ENCODE results near the gene ABCE1. TPM values are rescaled to one million over a fixed set of nuclear protein-coding genes. Genes with fewer than 3 reads are reported as not detected.

The ABCE1 gene
- total and polyA plus RNA-seq, 2 donors (not counting 3 experiments of a cell fraction or from before 2014, with no cell fraction given) = 38.4 to 114 TPM

GRCh38 chr4:145125396-145125795 lies 27.3 kb downstream of the ABCE1 start:
- Histone ChIP-seq H3K27me3 (ENCODE audit: control insufficient read depth in 2 of 2, insufficient read depth in 2 of 2, low read length in 2 of 2) (no peaks in the 10 kb centered on the region), H3K79me2 (ENCODE audit: control insufficient read depth, insufficient read depth, low read length) (peaks cover 2% of the 10 kb centered on the region), H3K9me3 (replicated peaks; ENCODE audit: control insufficient read depth, insufficient read depth, low read length) (no peaks in the 10 kb centered on the region), H3K4me1 (ENCODE audit: control insufficient read depth, extremely low read depth, insufficient read depth, low read length) (no peaks in the 10 kb centered on the region), H4K20me1 (replicated peaks; ENCODE audit: control insufficient read depth, extremely low read depth, insufficient read depth, low read length) (no peaks in the 10 kb centered on the region), H3K4me2 (ENCODE audit: insufficient read depth, low read length) (no peak overlapping the region), H3K4me3 (replicated peaks in 1 of 3; ENCODE audit: insufficient read depth in 1 of 3, low read depth in 1 of 3, low read length in 3 of 3) (no peak overlapping the region), H2AFZ (ENCODE audit: low read depth, low read length) (no peak overlapping the region), H3K9me1 (replicated peaks; ENCODE audit: control insufficient read depth, extremely low read depth, insufficient read depth, low read length) (no peaks in the 10 kb centered on the region), H3K27ac (ENCODE audit: insufficient read depth, low read depth, low read length) (no peak overlapping the region), H3K36me3 (ENCODE audit: control insufficient read depth in 2 of 2, extremely low read depth in 1 of 2, insufficient read depth in 2 of 2, low read length in 2 of 2) (peaks cover 4 to 34% of the 10 kb centered on the region in 2 experiments), H3K9ac (replicated peaks; ENCODE audit: extremely low read depth, insufficient read depth, low read length) (no peak overlapping the region)
- TF ChIP-seq MYC (IDR thresholded peaks at IDR 0.05; ENCODE audit: low read depth, low read length) (no peak), GATA2 (IDR thresholded peaks at IDR 0.05; ENCODE audit: insufficient read depth, insufficient read length, low read depth, low read length) (no peak), EZH2 (IDR thresholded peaks at IDR 0.05; ENCODE audit: borderline replicate concordance, low read depth, low read length, severe bottlenecking) (no peak), FOS (IDR thresholded peaks at IDR 0.05; ENCODE audit: borderline replicate concordance, insufficient read depth, low read length) (no peak), POLR2AphosphoS5 (IDR thresholded peaks at IDR 0.05; ENCODE audit: insufficient read depth, low read depth, low read length) (no peak), CTCF (IDR thresholded peaks at IDR 0.05; ENCODE audit: extremely low read depth in 1 of 2, insufficient read depth in 1 of 2, low read depth in 1 of 2, low read length in 2 of 2) (no peak), MAX (IDR thresholded peaks at IDR 0.05; ENCODE audit: insufficient read depth, insufficient read length) (no peak), JUN (IDR thresholded peaks at IDR 0.05; ENCODE audit: borderline replicate concordance, insufficient read depth, insufficient read length, low read depth) (no peak), POLR2A (IDR thresholded peaks at IDR 0.05; ENCODE audit: low read depth, low read length) (no peak)
- BruUV-seq (replicated peaks) = no TSS peak
- dilution Hi-C loops (cut with MboI; ENCODE audit: extremely low pct_ligation_motif_present, low sequenced_read_pairs) (no loop called here), intact Hi-C loops (cut with micrococcal nuclease) (no loop called here)
- no peak for FAIRE-seq
- no peak for DNase-seq (ENCODE audit: low read depth, low spot score)
- ChIA-PET POLR2A (no interaction called here), CTCF (no interaction called here)
